CD14-positive monocyte (primary cell): ENCODE results near the gene ADA. TPM values are rescaled to one million over a fixed set of nuclear protein-coding genes. Genes with fewer than 3 reads are reported as not detected.

Source experiments
- DNase-seq, 3 donors: peaks; one replicate each; pipeline ENCODE4 v3.0.0-alpha.2; 2011 to 2022
- H2AFZ ChIP-seq: 2 replicates; pipeline ENCODE4 v1.6.0; 2012; ENCODE audit warnings: mild to moderate bottlenecking, low read depth, low read length, inconsistent platforms; ENCODE audit not compliant: insufficient read depth, poor library complexity, severe bottlenecking
- H3K27ac ChIP-seq, 2 donors: 1 replicate in 1 of 2; 2 replicates in 1 of 2; pipeline ENCODE4 v1.5.1; 2012 to 2013; ENCODE audit warnings: low read length in 2 of 2, control low read depth in 1 of 2, inconsistent platforms in 1 of 2, low read depth in 1 of 2, mild to moderate bottlenecking in 1 of 2
- H3K27me3 ChIP-seq, 2 donors: one replicate each; pipeline versions ENCODE4 v1.6.0 to v1.6.1; 2011 to 2013; ENCODE audit warnings: low read length in 2 of 2; ENCODE audit not compliant: control insufficient read depth in 2 of 2, insufficient read depth in 2 of 2
- H3K36me3 ChIP-seq, 2 donors: replicated peaks in 1 of 2; 1 replicate in 1 of 2; 2 replicates in 1 of 2; pipeline versions ENCODE4 v1.5.1 to v1.6.1; 2012 to 2013; ENCODE audit warnings: low read length in 2 of 2, control low read depth in 1 of 2, inconsistent platforms in 1 of 2, mild to moderate bottlenecking in 1 of 2; ENCODE audit not compliant: insufficient read depth in 2 of 2, control insufficient read depth in 1 of 2
- H3K4me1 ChIP-seq, 2 donors: 1 replicate in 1 of 2; 2 replicates in 1 of 2; pipeline versions ENCODE4 v1.5.1 to v1.6.1; 2012 to 2013; ENCODE audit warnings: low read length in 2 of 2, control low read depth in 1 of 2, inconsistent platforms in 1 of 2, mild to moderate bottlenecking in 1 of 2, moderate library complexity in 1 of 2; ENCODE audit not compliant: insufficient read depth in 2 of 2, control insufficient read depth in 1 of 2
- H3K4me2 ChIP-seq: replicated peaks from 2 replicates; pipeline ENCODE3; 2012; ENCODE audit warnings: low read length, moderate library complexity, mild to moderate bottlenecking; ENCODE audit not compliant: poor library complexity, severe bottlenecking; ENCODE audit errors: extremely low read depth
- H3K4me3 ChIP-seq, 3 experiments: fragments of 200-600 bp in 1 of 3; sonication (generic) in 1 of 3; replicated peaks in 1 of 3; 1 replicate in 2 of 3; 2 replicates in 1 of 3; pipeline ENCODE4 v1.5.1; 2011 to 2013; ENCODE audit warnings: low read length in 3 of 3, mild to moderate bottlenecking in 3 of 3, control low read depth in 2 of 3, low read depth in 2 of 3, inconsistent platforms in 1 of 3, moderate library complexity in 1 of 3
- H3K79me2 ChIP-seq: 2 replicates; pipeline ENCODE4 v1.6.0; 2012; ENCODE audit warnings: mild to moderate bottlenecking, control low read depth, inconsistent platforms, low read length, moderate library complexity; ENCODE audit not compliant: insufficient read depth
- H3K9ac ChIP-seq: 2 replicates; pipeline ENCODE4 v1.6.0; 2017; ENCODE audit warnings: low read length, mild to moderate bottlenecking; ENCODE audit not compliant: insufficient read depth, poor library complexity, severe bottlenecking
- H3K9me3 ChIP-seq, 2 donors: replicated peaks in 1 of 2; 1 replicate in 1 of 2; 2 replicates in 1 of 2; pipeline versions ENCODE4 v1.5.1 to v1.6.1; 2012 to 2013; ENCODE audit warnings: low read length in 2 of 2, control low read depth in 1 of 2; ENCODE audit not compliant: control insufficient read depth in 1 of 2, insufficient read depth in 1 of 2
- H4K20me1 ChIP-seq: 2 replicates; pipeline ENCODE4 v1.6.0; 2012; ENCODE audit warnings: mild to moderate bottlenecking, low read length, control low read depth, moderate library complexity; ENCODE audit not compliant: insufficient read depth
- H3K27ac Mint-ChIP-seq, 7 donors: one replicate each; pipeline ENCODE4 v1.8.0; 2020; ENCODE audit warnings: mild to moderate bottlenecking in 7 of 7, mixed read lengths in 7 of 7, moderate library complexity in 6 of 7, inconsistent platforms in 2 of 7
- H3K27me3 Mint-ChIP-seq, 3 donors: one replicate each; pipeline ENCODE4 v1.8.0; 2021 to 2022; ENCODE audit warnings: low read depth in 3 of 3, mild to moderate bottlenecking in 3 of 3, mixed read lengths in 3 of 3, moderate library complexity in 3 of 3, inconsistent platforms in 1 of 3
- H3K36me3 Mint-ChIP-seq, 2 donors: one replicate each; pipeline ENCODE4 v1.8.0; 2020; ENCODE audit warnings: mixed read lengths in 2 of 2, inconsistent platforms in 1 of 2, mild to moderate bottlenecking in 1 of 2
- H3K4me1 Mint-ChIP-seq: one replicate; pipeline ENCODE4 v1.8.0; 2020; ENCODE audit warnings: mild to moderate bottlenecking, mixed read lengths
- H3K4me3 Mint-ChIP-seq, 2 donors: one replicate each; pipeline ENCODE4 v1.8.0; 2020; ENCODE audit warnings: mild to moderate bottlenecking in 2 of 2, mixed read lengths in 2 of 2, moderate library complexity in 1 of 2
- H3K9me3 Mint-ChIP-seq, 7 donors: one replicate each; pipeline ENCODE4 v1.8.0; 2020 to 2022; ENCODE audit warnings: mixed read lengths in 7 of 7, mild to moderate bottlenecking in 6 of 7, moderate library complexity in 6 of 7, inconsistent platforms in 2 of 7
- WGBS: methylation state at CpG from one replicate; pipeline ENCODE4 v1.1.5; 2013; ENCODE audit warnings: missing lambda C conversion rate; ENCODE audit not compliant: insufficient coverage; 5-methylcytosine and 5-hydroxymethylcytosine counted together
- intact Hi-C, 2 donors: fragments of 100-400 bp; cut with micrococcal nuclease; formaldehyde crosslinking; loops; one replicate each; pipeline versions ENCODE4 v1.15.0 to v1.15.1; 2023
- polyA plus RNA-seq, 3 donors: library from polyadenylated mRNA; depleted of rRNA in 1 of 3; unstranded in 2 of 3; stranded (reverse) in 1 of 3; fragments of 300-500 nt in 2 of 3; fragments of >200 nt in 1 of 3; fragmentation: Illumina TruSeq in 2 of 3; gene quantifications; 1 replicate in 2 of 3; 2 replicates in 1 of 3; pipeline ENCODE4 v1.2.3, GENCODE V29; 2012 to 2021
- TF ChIP-seq, protein P1 (sequence below): fragments of 200-600 bp; IDR thresholded peaks from one replicate; pipeline ENCODE4 v1.8.0; 2022; ENCODE audit warnings: antibody characterized with exemption, mild to moderate bottlenecking

Gene ADA
- polyA plus RNA-seq, 3 donors, result 11.1 to 17.2 (median 15.6) TPM

DNA sequence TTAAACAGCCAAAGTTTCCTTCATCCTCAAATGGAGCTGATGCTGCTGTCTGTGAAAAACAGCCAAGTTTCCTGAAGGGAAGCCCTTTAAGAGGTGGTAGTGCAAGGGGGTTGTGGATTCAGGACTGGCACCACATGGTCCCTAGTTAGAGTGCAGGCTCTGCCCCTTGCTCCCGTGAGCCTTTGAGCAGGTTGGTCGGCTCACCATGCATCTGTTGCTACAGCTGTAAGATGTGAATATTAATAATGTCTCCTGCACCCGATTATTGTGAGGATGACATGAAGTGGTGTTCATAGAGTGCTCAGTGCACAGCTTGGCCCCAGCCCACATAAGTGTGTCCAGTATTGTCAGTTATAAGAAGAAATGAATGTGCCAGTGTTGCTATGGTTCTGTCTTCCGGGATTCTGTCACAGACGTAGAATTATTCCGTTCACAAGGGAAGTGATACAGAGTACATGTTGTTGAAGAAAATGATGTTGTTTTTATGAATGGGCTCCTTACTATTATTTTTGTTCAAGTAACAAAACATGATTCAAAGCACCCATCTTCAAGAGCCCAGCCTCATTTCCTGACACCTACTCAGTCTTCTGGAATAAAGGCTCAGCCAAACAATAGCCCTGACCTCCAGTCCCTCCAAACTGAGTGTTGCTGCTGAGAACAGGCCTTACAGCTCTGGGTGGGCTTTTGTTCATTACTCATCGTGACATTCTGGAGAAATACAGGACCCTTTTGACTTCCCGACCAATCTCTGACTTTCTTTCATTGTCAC, 72.0 kb downstream of the ADA start:
- Mint-ChIP-seq H3K36me3 (no peaks in the 10 kb centered on the region), H3K27ac (no peak overlapping the region), H3K4me1 (peaks cover 51% of the 10 kb centered on the region), H3K4me3 (no peak overlapping the region), H3K27me3 (peaks cover 0 to 3% (median 0%) of the 10 kb centered on the region in 3 donors), H3K9me3 (peaks cover 0 to 2% (median 0%) of the 10 kb centered on the region in 7 donors)
- Histone ChIP-seq H3K4me2 (no peak overlapping the region), H4K20me1 (no peaks in the 10 kb centered on the region), H3K27ac (no peak overlapping the region), H2AFZ (no peak overlapping the region), H3K4me1 (peaks cover 32 to 34% of the 10 kb centered on the region in 2 donors), H3K36me3 (no peaks in the 10 kb centered on the region), H3K9ac (no peak overlapping the region), H3K27me3 (no peaks in the 10 kb centered on the region), H3K4me3 (no peak overlapping the region), H3K9me3 (no peaks in the 10 kb centered on the region), H3K79me2 (no peaks in the 10 kb centered on the region)
- whole genome bisulfite sequencing, result 92% methylated on average over 3 of the region's 8 CpGs
- intact Hi-C loops, result loop anchor here (5.0 to 10.0 kb wide), 3 partner anchors 55 to 85 kb away; partner anchors contain the start of gene SERINC3 (in 2 of the 2)
- TF ChIP-seq, protein P1, sequence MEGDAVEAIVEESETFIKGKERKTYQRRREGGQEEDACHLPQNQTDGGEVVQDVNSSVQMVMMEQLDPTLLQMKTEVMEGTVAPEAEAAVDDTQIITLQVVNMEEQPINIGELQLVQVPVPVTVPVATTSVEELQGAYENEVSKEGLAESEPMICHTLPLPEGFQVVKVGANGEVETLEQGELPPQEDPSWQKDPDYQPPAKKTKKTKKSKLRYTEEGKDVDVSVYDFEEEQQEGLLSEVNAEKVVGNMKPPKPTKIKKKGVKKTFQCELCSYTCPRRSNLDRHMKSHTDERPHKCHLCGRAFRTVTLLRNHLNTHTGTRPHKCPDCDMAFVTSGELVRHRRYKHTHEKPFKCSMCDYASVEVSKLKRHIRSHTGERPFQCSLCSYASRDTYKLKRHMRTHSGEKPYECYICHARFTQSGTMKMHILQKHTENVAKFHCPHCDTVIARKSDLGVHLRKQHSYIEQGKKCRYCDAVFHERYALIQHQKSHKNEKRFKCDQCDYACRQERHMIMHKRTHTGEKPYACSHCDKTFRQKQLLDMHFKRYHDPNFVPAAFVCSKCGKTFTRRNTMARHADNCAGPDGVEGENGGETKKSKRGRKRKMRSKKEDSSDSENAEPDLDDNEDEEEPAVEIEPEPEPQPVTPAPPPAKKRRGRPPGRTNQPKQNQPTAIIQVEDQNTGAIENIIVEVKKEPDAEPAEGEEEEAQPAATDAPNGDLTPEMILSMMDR, result no peak
- no peak for DNase-seq

DNA sequence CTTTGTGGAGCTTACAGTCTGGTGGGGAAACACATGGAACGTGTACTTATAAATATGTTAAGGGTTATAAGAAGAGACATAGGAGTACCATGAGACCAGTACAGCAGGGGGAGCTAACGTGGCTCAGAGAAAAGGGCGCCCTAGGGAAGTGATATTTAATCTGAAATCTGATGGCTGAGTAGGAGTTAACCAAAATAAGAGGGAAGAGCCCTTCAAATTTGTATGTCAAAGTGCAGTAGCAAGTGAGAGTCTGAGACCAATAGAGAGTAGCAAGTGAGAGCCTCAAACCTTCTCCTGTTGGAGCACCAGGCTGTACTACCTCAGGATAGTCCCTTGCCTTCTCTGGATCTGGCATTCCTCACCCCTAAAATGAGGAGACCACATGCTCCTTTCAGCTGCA, 75.2 kb downstream of the ADA start:
- Mint-ChIP-seq H3K36me3 (no peaks in the 10 kb centered on the region), H3K9me3 (peaks cover 0 to 2% (median 0%) of the 10 kb centered on the region in 7 donors), H3K27ac (peak overlapping the region; percentile 82 to 92 (median 89)), H3K4me3 (peak overlapping the region in 1 of 2 donors; percentile 77), H3K4me1 (peaks cover 39% of the 10 kb centered on the region), H3K27me3 (peaks cover 0 to 3% (median 0%) of the 10 kb centered on the region in 3 donors)
- 0% methylated on average over 3 of the region's 3 CpGs for WGBS
- TF ChIP-seq, protein P1, result peak; percentile 41
- intact Hi-C loops, result loop anchor here (2.0 to 10.0 kb wide), 4 partner anchors 35 to 89 kb away; partner anchors contain the start of gene SERINC3 (in 2 of the 2)
- no peak overlapping the region for H3K9ac ChIP-seq
- H3K4me2 ChIP-seq, result peak overlapping the region; percentile 44
- peak overlapping the region; percentile 27 for H2AFZ ChIP-seq
- H4K20me1 ChIP-seq, result no peaks in the 10 kb centered on the region
- H3K27me3 ChIP-seq, result no peaks in the 10 kb centered on the region
- H3K9me3 ChIP-seq, result no peaks in the 10 kb centered on the region
- no peaks in the 10 kb centered on the region for H3K36me3 ChIP-seq
- peak overlapping the region in 1 of 3 experiments; percentile 5 for H3K4me3 ChIP-seq
- H3K4me1 ChIP-seq, result peaks cover 21 to 22% of the 10 kb centered on the region in 2 donors
- no peaks in the 10 kb centered on the region for H3K79me2 ChIP-seq
- DNase-seq, result peak; percentile 48 to 65 (median 51)
- H3K27ac ChIP-seq, result peak overlapping the region in 1 of 2 donors; percentile 70
